ENCODE measurements around the gene HEPN1.

Gene HEPN1

GRCh38 chr11:124898263-124898680, 20.8 kb upstream of the HEPN1 start:
- in situ Hi-C loops (cut with MboI; ENCODE audit: low sequenced_read_pairs): no loop called here

GRCh38 chr11:124898711-124899110, 20.3 kb upstream of the HEPN1 start:
- in situ Hi-C loops (cut with MboI; ENCODE audit: low sequenced_read_pairs): no loop called here

- in situ Hi-C loops (cut with MboI; ENCODE audit: low sequenced_read_pairs): no loop called here
These were observed 19.5 kb upstream of the HEPN1 start for GRCh38 chr11:124899383-124900145.

GRCh38 chr11:124900464-124900863, 18.6 kb upstream of the HEPN1 start:
- in situ Hi-C loops (cut with MboI; ENCODE audit: low sequenced_read_pairs): no loop called here

- in situ Hi-C loops (cut with MboI; ENCODE audit: low sequenced_read_pairs): no loop called here
These were observed 16.4 kb upstream of the HEPN1 start for GRCh38 chr11:124902616-124903015.

GRCh38 chr11:124915541-124916369, 3.3 kb upstream of the HEPN1 start:
- in situ Hi-C loops (cut with MboI; ENCODE audit: low sequenced_read_pairs): no loop called here

- in situ Hi-C loops (cut with MboI; ENCODE audit: low sequenced_read_pairs): no loop called here
These were observed 2.7 kb upstream of the HEPN1 start for GRCh38 chr11:124916370-124916710.

GRCh38 chr11:124917115-124917637, 1.9 kb upstream of the HEPN1 start:
- in situ Hi-C loops (cut with MboI; ENCODE audit: low sequenced_read_pairs): no loop called here

- in situ Hi-C loops (cut with MboI; ENCODE audit: low sequenced_read_pairs): no loop called here
These were observed 848 bp downstream of the HEPN1 start for GRCh38 chr11:124919898-124920297.

GRCh38 chr11:124920356-124920755, 1.3 kb downstream of the HEPN1 start:
- in situ Hi-C loops (cut with MboI; ENCODE audit: low sequenced_read_pairs): no loop called here

- in situ Hi-C loops (cut with MboI; ENCODE audit: low sequenced_read_pairs): no loop called here
These were observed 2.0 kb downstream of the HEPN1 start for GRCh38 chr11:124920870-124921609.

- in situ Hi-C loops (cut with MboI; ENCODE audit: low sequenced_read_pairs): no loop called here
These were observed 3.8 kb downstream of the HEPN1 start for GRCh38 chr11:124922831-124923230.

- in situ Hi-C loops (cut with MboI; ENCODE audit: low sequenced_read_pairs): no loop called here
These were observed 4.2 kb downstream of the HEPN1 start for GRCh38 chr11:124923296-124923695.

- in situ Hi-C loops (cut with MboI; ENCODE audit: low sequenced_read_pairs): no loop called here
These were observed 10.1 kb downstream of the HEPN1 start for GRCh38 chr11:124928942-124929665.

GRCh38 chr11:124930799-124931198, 11.7 kb downstream of the HEPN1 start:
- in situ Hi-C loops (cut with MboI; ENCODE audit: low sequenced_read_pairs): no loop called here

- in situ Hi-C loops (cut with MboI; ENCODE audit: low sequenced_read_pairs): no loop called here
These were observed 16.0 kb downstream of the HEPN1 start for GRCh38 chr11:124934862-124935547.

- in situ Hi-C loops (cut with MboI; ENCODE audit: low sequenced_read_pairs): no loop called here
These were observed 16.8 kb downstream of the HEPN1 start, which contains the start of gene HEPACAM for GRCh38 chr11:124935548-124936514. Gene HEPACAM, minus strand, starts transcription at chr11:124936047. Its CDS starts 41 bp downstream, at chr11:124936006.

- in situ Hi-C loops (cut with MboI; ENCODE audit: low sequenced_read_pairs): no loop called here
These were observed 18.4 kb downstream of the HEPN1 start for GRCh38 chr11:124937336-124937935.
